CD1c-positive myeloid dendritic cell (primary cell): Measurements from ENCODE around the gene ZNF503.

Experiments
- DNase-seq: peaks from one replicate; pipeline ENCODE4 v3.0.0-alpha.2; 2016; ENCODE audit errors: extremely low spot score

Gene ZNF503, protein sequence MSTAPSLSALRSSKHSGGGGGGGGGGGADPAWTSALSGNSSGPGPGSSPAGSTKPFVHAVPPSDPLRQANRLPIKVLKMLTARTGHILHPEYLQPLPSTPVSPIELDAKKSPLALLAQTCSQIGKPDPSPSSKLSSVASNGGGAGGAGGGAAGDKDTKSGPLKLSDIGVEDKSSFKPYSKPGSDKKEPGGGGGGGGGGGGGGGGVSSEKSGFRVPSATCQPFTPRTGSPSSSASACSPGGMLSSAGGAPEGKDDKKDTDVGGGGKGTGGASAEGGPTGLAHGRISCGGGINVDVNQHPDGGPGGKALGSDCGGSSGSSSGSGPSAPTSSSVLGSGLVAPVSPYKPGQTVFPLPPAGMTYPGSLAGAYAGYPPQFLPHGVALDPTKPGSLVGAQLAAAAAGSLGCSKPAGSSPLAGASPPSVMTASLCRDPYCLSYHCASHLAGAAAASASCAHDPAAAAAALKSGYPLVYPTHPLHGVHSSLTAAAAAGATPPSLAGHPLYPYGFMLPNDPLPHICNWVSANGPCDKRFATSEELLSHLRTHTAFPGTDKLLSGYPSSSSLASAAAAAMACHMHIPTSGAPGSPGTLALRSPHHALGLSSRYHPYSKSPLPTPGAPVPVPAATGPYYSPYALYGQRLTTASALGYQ

DNA sequence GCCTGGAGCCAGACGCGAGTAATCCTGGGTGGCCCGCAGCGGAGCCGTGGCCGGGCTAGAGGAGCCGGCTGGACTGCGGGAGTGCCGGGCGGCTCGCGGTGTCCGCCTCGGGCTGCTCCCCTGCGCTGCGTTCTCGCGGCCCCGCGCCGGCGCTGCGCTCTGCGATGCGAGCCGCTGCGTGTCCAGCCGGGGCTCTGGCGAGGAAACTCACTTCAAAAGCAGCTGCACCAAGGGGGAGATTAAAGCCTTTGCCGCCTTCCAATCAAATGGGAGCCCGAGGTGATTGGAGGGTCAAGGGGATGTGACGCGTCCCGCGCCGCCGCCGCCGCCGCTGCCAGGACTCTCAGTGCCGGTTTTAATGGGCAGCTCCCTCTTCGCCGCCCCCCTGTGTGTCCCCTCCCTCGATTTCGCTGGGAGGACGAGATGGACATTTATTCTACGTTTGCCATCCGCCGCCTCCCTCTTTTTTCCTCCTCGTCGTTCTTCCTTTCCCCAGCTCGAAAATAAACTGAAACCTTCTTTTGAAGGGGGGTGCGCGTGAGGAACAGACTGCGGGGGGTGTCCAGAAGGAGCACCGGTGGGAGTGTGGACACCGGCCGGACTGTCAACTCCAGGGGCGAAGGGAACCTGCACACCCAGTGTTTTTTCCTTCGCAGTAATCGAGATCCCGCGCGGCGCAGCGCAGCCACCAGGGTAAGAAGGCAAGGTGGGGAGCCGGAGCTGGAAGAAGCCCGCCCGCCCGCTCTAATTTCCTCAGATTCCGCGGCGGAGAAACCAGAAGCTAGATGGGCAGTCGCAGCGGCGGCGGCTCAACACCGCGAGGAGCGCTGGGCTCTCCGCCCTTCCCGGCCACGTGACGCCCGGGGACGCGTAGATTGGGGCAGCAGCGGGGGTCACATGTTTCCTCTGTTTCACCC lies at the start of gene ZNF503:
ZNF503 (minus strand) TSS at position 196 of the 917 bp plus-strand sequence. CDS start 345 bp downstream, outside the sequence.
- peak; percentile 86 for DNase-seq

DNA sequence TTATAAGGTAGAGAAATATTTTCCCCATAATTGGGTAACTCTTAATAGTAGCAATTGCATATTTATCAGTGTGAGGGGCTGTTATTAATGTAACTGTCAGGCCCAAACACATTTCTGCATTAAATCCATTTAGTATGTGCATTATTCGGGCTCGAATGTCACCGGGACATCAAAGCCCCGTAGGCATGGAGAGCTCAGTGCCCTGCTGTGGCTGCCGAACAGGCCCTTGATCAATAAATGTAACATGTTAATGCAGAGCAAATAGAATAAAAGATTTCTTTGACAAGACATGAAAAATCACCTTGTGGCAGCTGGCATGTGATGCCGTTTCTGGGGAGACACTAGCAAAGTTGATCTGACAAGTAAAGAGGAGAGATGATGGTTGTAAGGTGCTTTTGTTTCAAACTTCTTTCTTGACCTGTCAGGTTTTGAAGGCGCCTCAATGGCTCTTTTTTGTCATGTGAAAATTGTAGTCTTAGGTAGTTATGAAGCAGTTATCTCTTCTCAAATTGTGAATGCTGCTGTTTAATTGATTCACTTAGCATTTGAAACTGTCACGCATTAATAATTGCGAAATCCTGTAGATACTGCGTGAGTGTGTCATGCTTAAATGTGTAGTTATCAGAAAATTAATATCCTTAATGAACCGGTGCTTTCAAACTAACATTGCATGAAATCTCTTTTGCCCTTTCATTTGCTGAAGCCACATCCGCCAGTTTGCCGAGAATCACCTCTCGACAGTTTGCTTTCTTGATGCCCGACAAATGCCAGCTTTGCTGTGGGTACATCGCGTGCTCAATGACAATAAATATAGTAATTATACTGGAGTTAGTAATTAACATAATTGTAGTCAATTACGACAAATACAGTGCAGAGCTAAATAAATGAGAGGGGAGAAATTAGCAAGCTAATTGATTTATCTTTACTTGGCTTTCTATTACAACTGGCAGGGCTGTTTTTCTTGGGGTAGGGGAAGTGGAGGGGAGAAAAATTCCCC lies 49.4 kb upstream of the ZNF503 start:
- DNase-seq = no peak

DNA sequence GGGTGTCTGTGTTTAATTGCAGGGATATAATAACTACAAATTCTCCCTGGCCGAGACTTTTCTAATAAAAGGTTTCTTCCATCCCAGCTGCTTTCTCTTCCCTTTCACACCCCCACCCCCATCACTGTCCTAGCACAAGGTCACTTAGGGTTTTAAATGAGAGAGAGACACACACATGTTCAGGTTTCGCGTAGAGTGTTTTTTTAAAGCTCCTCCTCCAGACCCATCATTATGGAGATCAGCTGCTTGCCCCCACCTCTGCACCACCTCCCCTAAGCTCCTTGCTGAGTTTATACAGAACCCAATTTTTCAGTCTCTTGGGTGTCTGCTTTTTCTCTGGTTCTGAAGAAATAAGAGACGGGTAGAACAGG lies 48.5 kb upstream of the ZNF503 start:
- no peak for DNase-seq

DNA sequence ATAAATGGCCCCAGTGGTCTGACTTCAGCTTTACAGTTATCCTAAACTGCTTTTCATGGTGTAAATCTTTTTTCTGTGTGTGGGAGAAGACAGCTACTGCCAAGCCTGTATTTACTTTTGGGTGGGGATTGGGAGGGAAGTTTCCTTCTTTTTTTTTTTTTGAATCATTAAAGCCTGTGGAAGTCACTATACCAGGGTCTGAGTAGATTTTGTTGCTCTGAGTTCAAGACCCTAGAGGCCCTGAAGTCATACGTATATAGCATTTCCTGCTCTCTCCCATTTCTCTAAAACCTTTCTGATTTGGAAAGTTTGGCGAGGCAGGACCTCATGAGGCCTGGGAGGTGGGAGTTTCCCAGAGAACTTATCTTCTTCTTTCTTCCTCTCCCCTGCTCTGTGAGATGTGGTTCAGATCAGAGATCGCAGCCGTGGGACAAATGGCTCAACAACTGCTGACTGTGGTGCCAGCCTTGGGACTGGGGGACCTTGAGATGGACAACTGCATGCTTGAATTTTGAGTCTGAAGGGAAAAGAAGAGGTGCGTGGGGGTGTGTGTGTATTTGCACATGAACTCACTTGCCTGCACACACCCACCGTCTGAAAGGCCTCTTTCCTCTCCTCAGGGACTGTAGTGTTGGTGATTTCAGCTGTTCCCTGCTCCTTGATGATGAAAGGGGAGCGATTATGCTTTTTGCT lies 48.0 kb upstream of the ZNF503 start:
- DNase-seq = no peak

DNA sequence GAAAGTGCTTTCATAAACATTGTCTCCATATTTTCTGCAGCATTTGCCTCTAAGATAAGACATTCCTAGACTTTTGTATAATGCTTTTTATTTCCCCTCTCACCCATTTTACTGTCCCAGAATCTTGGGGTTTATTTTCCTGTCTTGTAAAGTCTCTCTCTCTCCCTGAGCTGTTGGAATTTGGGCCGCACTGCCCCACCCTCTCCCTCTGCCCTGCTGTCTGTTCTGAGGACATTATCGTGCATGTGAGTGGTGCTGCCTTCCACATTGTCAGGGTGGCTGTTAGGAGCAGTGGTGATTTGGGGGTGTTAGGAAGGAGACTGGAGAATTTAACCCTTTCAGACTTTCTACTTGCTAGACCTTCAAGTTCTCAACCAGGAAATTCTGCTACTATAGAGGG lies 46.6 kb upstream of the ZNF503 start:
- no peak for DNase-seq

DNA sequence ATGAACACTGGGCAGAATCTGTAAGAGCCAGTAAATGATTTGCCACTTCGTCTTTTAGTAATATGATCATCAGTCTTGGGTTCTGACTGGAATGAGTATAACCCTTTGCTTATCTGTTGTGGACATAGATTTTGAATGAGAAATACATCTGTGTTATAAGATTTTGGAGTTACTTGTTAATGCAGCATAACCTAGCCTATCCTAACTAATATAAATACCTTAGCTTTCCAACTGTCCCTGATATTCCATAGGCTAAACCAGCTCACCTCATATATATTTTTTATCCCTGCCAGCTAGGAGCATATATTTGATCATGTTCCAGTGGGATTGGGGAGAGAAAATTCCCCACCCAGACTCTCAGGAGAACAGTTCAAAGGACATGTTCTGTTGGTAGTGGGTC lies 44.9 kb upstream of the ZNF503 start:
- DNase-seq = no peak

DNA sequence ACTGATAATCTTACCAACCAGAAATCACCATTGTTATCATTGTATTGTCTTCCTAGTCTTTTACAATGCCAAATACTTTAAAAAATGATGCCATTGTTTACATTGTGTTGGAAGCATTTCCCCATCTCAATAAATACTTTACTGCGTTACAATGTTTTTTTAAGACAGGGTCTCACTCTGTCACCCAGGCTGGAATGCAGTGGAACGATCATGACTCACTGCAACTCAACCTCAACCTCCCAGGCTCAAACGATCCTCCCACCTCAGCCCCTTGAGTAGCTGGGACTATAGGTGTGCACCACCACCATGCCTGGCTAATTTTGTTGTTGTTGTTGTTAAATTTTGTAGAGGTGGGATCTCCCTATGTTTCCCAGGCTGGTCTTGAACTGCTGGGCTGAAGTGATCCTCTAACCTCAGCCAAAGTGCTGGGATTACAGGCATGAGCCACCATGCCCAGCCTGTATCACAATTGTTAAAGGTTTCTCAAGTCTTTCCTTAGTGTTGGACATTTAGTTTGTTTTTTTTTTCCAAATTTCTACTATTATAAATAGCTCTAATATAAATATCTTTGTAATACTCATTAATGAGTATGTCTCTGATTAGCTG lies 43.3 kb upstream of the ZNF503 start:
- no peak for DNase-seq

DNA sequence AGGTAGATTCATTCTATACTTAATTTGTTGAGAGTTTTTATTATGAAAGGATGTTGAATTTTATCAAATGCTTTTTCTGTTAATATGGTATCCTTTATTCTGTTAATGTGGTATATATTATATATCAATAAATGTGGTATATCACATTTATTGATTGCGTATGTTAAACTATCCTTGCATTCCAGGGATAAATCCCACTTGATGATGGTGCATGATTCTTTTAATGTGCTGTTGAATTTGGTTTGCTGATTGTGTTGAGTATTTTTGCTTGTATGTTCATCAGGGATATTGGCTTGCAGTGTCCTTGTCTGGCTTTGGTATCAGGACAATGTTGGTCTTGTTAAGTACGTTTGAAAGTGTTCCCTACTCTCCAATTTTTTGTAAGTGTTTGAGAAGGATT lies 41.8 kb upstream of the ZNF503 start:
- no peak for DNase-seq

DNA sequence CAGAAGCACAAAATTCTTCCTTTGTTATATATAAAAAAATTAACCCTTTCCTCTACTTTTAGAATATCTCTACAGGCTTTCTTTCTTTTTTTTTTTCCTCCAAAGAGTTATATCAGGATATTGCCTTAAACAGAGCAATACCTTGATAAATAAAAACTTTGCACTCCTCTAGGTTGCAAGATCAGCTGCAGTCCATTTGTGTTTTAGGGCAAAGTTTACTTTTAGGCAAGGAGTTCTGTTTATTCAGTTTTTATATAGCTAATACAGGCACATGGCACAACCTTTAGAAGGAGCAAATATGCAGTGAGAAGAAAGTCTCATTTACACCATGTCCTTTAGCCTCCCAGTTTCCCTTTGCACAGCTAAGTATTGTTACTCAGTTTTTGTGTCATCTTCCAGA lies 40.1 kb upstream of the ZNF503 start:
- no peak for DNase-seq

DNA sequence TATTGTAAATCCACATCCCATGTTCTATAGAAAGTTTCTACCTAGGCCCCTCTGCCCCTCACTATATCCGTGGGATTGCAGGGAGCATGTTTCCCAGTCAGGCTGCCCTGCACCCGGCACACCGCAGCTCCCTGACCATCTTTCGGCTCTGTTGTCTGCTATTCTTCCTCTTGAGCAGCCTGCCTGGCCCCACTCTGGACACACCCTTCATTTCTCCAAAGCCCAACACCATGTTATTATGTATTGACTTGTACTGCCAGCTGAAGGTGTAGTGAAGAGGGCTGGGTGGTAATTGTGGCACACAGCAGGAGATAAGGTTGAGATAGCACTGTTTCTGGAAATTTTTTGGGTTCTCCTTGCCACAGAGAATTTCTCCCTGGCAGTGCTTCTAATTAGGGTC lies 39.6 kb upstream of the ZNF503 start:
- no peak for DNase-seq

DNA sequence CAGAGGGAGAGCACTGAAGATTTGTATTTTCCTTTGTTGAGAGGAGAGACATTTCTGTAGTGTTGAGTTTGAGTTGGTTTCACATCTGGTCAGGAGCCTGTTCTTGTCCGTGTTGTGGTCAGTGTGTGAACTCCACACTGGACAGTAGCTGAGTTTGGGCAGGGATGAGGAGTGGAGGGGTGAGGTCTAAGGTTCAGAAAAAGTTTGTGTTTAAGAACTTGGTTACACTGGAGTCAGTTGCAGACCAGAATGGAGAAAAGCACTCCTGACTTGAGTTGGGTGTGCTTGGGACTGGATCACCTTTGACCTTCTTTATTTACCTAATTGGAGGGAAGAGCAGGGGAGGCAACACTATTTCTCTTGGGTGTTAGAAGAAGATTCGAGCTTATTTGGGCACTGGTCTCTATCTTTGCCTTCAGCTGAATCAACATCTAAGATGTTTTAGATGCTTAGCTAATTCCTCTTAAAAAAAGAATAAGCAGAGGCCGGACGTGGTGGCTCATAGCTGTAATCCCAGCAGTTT lies 38.8 kb upstream of the ZNF503 start:
- no peak for DNase-seq

DNA sequence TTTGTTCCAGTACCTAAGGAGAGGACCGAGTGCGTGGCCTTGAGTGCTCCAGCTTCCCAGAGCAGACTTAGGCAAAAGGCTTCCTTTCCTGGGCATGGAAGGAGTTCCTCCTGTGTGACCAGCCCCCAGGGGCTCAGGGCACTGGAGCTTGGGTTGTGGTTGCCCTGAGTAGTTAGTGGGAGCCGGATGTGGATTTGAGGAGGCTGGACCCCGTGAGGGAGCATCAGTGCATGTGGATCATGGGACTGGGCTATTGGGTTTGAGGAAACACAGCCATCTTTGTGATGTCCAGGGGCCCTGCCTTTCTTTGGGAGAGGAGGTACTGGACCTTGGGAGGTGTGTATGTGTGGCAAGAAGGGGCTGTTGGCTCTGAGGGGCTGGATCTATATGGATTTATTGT lies 38.2 kb upstream of the ZNF503 start:
- DNase-seq = no peak

DNA sequence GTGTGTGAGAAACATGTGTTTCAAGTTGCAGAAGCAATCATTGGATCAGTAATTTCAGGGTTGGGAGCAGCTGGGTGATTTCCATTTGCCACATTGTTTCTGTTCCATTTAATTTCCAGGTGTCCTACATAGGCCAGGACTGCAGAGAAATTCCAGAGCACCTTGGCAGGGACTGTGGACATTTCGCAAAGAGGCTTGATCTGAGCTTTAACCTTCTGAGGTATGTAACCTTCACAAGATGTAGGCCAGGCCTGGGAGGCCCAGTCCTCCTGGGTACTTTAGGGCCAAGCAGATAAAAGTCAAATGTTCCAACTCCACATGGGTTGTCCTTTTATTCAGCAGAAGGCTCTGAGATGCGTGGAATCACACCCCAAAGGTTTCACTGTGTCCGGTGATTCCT lies 36.7 kb upstream of the ZNF503 start:
- no peak for DNase-seq

DNA sequence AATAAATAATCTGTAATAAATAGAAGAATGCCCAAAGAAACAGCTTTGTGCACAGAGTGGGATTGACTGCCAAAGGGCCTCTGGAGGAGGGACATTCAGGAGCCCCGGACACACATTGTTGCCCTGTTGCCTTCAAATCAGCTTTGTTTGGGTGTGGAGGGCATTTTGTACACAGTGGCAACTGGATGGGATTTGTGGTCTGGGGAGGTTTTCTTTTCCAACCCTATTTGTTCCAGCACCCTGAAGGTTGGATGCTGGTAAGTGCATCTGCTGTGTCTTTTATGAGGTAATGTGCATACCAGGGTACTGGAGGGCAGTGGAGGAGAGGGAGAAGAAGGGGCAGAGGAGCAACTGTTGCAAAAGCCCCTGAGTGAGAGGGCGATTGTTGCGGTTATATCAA lies 36.1 kb upstream of the ZNF503 start:
- no peak for DNase-seq

DNA sequence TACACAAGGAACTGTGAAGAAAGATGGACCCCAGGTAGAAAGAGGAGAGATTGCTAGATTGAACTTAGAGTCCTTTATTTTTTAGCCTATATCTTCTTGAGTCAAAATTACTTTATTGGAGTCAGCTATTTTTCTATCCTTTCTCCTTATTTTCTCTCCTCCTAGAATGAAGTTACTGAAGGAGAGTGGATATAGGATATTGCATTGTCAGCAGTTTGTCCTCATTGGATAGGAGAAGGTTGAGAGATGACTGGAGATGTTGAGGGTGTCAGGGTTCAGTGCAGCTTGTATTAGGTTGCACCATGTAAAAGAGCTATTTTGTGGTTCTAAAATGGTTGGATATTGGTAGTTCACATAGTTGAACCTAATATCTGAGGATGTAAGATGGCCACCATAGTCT lies 35.3 kb upstream of the ZNF503 start:
- DNase-seq = no peak

DNA sequence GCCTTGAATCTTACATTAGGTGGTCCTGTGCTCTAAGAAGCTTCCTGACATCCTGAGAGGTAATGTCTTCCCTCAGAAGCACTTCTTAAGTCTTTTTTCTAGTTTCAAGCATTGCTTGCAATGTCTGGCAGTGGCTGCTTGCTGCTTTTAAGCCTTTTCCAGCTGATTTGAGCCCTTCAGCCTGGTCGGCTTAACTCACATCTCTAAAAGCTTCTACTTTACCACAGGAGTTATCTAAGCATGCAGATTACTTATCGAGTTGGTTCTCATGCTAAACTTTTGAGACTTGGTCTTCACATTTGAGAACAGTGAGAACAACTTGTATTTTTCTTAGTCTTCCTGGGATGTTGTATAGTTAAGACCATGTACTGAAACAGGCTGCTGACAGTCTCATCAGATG lies 33.7 kb upstream of the ZNF503 start:
- DNase-seq = no peak

DNA sequence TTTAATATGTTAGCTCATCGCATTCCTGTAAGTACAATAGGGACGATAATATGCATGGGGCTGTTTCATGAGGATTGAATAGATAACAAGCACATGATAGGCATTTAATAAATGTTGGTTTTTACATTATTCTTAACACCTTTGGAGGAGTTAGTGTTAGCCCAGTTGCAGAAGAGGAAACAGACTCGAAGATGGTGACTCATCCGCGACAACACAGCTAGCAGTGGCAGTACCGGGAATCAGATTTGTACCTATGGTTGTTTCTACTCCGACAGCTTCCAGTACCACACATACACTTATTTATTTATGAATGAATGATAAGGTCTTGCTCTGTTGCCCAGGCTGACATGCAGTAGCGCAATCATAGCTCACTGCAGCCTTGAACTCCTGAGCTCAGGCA lies 32.7 kb upstream of the ZNF503 start:
- DNase-seq = peak; percentile 24

DNA sequence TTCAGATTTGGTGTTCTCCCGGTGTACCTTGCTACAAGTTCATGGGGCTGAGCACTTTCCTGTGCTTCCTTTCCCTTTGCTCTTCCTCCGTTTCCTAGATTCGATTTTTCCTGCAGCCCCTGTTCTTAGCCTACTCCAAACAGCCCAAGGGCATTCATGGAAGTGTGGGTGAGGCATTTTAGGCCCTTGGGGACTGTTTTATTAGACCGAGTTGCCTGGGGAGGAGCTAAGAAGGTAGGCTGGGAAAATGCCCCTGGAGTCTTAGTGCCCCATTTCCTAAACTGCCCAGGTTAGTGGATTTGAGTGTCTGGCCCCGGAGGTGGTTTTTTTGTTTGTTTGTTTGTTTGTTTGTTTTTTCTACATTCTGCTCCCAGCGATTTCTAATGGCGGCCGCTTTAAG lies 31.7 kb upstream of the ZNF503 start:
- DNase-seq = no peak

DNA sequence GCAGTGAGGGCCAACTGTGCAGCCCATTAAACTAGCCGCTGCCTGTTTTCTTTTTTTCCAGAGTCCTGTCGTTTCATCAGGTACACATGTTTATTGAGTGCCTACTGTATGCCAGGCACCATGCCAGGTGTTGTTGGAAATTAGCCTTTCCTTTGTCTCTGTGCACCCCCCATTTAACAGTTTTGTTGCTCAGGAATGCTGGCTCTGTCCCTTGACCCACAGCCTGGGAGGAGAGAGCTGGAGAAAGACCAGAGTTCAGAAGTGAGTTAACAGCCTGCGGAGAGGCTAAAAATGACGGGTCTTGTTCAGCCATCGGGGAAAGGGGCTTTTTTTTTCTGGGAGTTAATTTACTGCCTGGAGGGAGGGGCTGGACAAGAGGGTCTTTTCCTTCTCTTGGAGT lies 31.2 kb upstream of the ZNF503 start:
- no peak for DNase-seq

DNA sequence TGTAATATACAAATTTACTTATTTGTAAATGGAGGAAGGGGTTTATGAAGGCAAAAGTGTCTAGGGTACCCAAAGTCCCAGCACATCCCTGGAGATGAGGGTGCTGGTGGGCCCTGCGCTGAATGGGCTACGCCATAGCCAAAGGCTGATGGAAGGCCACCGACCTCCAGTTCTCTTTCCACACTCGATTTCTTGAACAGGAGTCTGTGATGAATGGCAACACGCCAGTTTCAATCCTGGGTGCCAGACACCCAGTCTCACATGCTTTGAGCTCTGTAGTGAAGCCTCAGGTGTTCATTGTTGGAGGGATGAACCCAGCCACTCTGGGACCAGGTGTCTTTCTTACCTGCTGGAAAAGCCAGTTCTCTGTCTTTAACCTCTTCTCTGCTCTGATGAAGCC lies 30.6 kb upstream of the ZNF503 start:
- no peak for DNase-seq
